Activated naive CD8-positive, alpha-beta T cell treated with anti-CD3 and anti-CD28 coated beads, Interleukin-2, amount 10 ng/mL, durations not matched to agents 7 days and 5 days (primary cell): ENCODE results near the gene DSG3. TPM values are rescaled to one million over a fixed set of nuclear protein-coding genes. Genes with fewer than 3 reads are reported as not detected.

ENCODE experiments used
- total RNA-seq, 2 experiments: library from RNA; stranded (reverse); gene quantifications; one replicate each; pipeline ENCODE4 v1.2.3, GENCODE V29; 2021

Gene DSG3
- total RNA-seq, 2 experiments from 2014 or later = not detected

Other genes with a start within 250 kb of the DSG3 start
- gene DSG1, start 129.6 kb upstream of the DSG3 start, total RNA-seq = not detected
- not detected for gene DSG4, start 71.0 kb upstream of the DSG3 start, total RNA-seq
- gene DSG2, start 50.4 kb downstream of the DSG3 start, total RNA-seq = under 1 TPM; 0.25 to 0.28 TPM
- not detected for gene TTR, start 144.1 kb downstream of the DSG3 start, total RNA-seq
- under 1 TPM; 0.48 to 0.58 TPM for gene B4GALT6, start 236.8 kb downstream of the DSG3 start, total RNA-seq